ENCODE measurements around the gene CCNL1.

Gene CCNL1

DNA sequence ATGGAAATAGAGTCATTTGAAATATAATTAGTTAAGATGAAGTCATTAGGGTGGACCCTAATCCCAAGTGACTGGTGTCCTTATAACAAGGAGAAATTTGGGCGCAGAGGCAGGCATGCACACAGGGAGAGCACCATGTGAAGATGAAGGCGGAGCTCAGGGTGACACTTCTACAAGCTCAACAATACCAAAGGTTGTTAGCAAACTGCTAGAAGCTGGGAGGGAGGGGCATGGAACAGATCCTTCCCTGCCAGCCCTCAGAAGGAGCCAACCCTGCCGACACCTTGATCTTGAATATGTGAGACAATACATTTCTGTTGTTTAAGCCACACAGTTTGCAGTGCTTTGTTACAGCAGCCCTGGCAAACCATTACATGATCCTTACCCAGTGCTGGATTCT lies 57.8 kb downstream of the CCNL1 start:
- no peak for DNase-seq

DNA sequence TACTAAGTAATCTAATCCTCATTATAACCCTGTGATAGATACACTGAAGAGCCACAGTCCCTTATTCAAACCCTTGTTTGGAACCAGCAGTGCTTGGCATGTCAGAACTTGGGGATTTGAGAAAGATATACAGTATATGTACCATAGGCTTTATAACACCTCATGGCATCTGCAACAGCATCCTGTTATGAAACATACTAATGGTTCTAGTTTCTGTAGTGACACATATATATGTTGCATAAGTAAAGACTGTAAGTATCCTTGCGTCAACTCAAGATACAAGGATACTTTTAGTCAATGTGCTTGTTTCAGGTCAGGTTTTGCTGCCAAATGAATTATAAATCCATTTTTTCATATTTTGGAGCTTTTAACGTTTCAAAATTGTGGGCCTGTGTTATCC lies 58.5 kb downstream of the CCNL1 start:
- no peak for DNase-seq

DNA sequence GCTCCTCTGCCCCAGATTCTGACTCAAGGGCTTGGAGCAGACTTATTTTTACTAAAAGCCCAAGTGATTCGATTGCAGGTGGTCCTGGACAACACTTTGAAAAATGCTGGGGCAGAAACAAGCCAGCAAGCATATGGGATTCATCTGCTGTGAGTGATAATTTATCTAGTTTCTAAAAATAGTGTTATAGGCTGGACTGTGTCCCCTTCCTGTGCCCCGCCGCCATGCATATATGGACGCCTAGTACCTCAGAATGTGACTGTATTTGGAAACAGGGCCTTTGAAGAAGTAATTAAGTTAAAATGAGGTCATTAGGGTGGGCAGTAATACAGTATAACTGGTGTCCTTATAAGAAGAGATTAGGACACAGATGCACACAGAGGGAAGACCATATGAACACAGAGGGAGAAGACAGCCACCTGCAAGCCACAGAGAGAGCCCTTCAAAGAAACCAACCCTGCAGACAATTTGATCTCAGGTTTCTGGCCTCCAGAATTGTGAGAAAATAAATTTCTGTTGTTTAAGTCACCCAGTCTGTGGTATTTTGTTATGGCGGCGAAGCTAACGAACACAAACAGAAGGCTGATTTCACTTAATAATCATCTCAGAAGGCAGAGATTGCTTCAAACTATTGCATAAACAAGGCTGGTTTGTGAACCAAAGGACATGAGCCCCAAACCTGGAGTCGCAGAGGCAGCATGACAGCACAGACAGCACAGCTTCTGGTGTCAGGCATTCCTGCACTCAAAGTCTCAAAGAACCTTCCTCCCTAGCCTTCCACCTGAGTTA lies 59.1 kb downstream of the CCNL1 start:
- no peak for DNase-seq

DNA sequence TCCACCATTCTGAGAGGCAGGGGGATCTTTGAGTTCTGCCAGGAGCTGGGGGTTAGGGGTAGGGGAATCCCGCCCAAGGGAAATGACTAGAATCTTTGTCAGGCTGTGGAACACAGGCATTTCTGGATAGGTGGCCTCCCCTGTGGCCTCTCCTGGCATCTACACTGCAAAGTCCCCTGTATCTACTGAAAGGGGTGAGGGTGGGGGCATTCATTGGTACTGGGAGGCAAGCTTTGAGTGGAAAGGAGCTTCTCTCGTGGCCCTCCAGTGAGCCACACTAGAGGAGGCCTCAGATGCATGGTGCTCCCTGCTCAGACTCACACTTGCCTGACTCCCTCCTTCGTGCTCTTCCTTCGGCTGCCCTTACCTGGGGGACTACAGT lies 59.9 kb downstream of the CCNL1 start:
- no peak for DNase-seq

DNA sequence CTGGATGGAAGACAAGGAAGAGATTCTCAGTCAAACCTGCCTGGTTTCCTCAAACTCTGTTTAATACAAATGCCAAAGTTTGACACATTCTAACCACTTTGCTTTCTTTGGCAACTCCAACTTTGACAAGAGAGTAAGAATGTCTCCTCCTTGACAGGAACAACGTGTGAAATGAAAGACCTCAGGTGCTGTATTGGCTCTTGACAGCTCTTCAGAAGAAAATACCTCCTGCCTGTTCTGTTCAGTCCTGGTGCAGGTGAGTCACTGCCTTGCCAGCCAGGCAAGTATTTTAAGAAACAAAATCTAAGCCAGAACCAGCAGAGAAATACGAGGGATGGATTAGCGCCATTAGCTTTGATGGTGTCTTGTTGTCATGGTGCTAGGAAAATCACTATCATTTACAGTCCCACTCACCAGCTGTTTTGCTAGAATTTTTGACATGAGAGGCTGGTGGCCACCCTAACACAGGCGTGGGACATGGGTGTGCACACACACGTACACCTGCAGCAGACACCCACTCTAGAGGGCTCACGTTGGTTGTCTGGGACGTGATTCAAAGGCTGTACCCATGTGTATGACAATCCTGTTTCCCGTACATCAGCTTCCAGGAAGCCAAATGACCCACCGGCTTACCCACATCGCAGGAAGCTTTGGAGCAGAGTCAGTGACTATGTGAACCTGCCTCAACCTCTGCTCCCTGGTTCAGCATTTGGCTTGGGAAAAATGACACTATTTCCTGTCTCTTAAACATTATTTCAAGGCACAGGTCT lies 60.4 kb downstream of the CCNL1 start:
- DNase-seq: no peak

DNA sequence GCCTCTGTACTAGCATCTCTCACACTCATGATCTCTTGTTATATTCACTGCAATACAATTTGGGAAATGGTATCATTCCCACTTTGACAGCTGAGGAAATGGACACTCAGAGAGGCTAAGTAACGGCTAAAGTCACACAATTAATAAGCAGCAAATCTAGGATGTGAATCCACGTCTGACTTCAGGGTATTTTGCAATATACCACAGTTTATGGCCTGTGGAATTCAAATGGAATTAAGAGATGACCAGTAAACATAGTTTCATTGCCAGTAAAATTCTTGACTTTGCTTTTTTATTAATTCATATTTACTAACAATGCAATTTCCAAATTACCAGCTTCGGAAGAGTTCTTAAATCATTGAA lies 61.1 kb downstream of the CCNL1 start:
- no peak for DNase-seq

DNA sequence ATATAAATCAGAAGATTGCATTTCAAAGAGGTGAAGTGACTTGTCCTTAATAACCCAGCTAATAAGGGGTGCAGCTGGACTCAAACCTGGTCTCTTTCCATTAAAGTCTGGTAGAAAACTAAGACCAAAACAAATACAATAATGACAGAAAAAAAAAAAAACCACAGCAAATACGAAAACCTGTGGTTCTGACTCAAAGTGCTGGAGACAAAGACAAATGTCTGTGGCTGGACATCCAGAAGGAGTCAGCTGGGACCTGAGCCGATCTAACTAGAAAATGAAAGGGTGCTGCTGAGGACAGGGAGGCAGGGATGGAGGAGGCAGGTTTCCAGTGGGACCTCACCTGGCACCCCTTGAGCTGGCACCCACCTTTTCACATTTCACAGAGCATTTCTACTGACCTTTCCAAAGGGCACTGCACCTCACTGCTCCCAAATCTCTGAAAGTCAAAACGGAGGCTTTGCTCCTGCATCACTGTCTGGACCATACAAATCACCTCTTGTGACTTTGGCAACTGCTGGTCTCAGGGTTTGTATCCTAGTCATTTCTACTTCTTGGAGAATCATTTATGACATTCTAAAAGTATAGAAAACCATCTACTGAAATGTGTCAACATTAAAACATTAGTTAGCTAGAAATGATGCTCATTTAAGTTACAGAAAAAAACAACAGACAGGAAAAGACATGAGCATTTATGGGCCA lies 61.7 kb downstream of the CCNL1 start:
- DNase-seq: no peak
